Measurements from ENCODE around the gene CARM1. TPM values are rescaled to one million over a fixed set of nuclear protein-coding genes. Genes with fewer than 3 reads are reported as not detected.

CARM1 gene
- total RNA-seq, 1 experiment from 2014 or later = 63.7 TPM

GRCh38 chr19:10871711-10872545 is 575 bp downstream of the CARM1 start:
- ChIA-PET CTCF (interaction anchor here (0.9 kb wide), 1 partner anchor 68 kb away, joined by 9 read pairs; no protein-coding TSS in a partner anchor), POLR2A (ENCODE audit: unreplicated experiment) (interaction anchor here (0.7 kb wide), 2 partner anchors 12 to 73 kb away, joined by 3 to 4 read pairs; no protein-coding TSS in a partner anchor)
- Histone ChIP-seq H3K4me2 (peak overlapping the region; percentile 98), H3K27ac (peak overlapping the region; percentile 6; the same call in 1 of the 2 replicates), H3K27me3 (ENCODE audit: insufficient read depth, low read depth) (no peaks in the 10 kb centered on the region), H2AFZ (peak overlapping the region; percentile 87), H3K79me2 (ENCODE audit: low read depth) (peaks cover 51% of the 10 kb centered on the region), H3K4me3 (peak overlapping the region; percentile 85), H4K20me1 (ENCODE audit: insufficient read depth) (no peaks in the 10 kb centered on the region), H3K36me3 (ENCODE audit: low read depth) (no peaks in the 10 kb centered on the region), H3K4me1 (replicated peaks; ENCODE audit: insufficient read depth) (peaks cover 17% of the 10 kb centered on the region), H3K9me2 (ENCODE audit: insufficient read depth) (no peaks in the 10 kb centered on the region), H3F3A (ENCODE audit: insufficient read depth, low read depth) (peaks cover 12% of the 10 kb centered on the region), H3K9me3 (ENCODE audit: insufficient read depth, low read depth) (no peaks in the 10 kb centered on the region)
- TF ChIP-seq EZH2 (IDR thresholded peaks at IDR 0.05; ENCODE audit: low read depth) (no peak), CTCF (conservative IDR thresholded peaks at IDR 0.05) (no peak; the same call in 1 of the 2 replicates)
- peak in 1 of 2 experiments; percentile 31 for DNase-seq
- intact Hi-C loops (cut with micrococcal nuclease; ENCODE audit: unreplicated experiment) = loop anchor here (1.0 to 5.0 kb wide), 4 partner anchors 27 to 265 kb away; partner anchors contain the start of genes TIMM29 and YIPF2
- BruUV-seq (replicated peaks) = no TSS peak

- H3K27me3 ChIP-seq (ENCODE audit: insufficient read depth, low read depth) = no peaks in the 10 kb centered on the region
- peak overlapping the region; percentile 87 for H2AFZ ChIP-seq
- peaks cover 14% of the 10 kb centered on the region for H3F3A ChIP-seq (ENCODE audit: insufficient read depth, low read depth)
Measured at GRCh38 chr19:10872546-10873107, 1.3 kb downstream of the CARM1 start.

More at GRCh38 chr19:10872546-10873107, 1.3 kb downstream of the CARM1 start:
- Histone ChIP-seq H3K4me2 (peak overlapping the region; percentile 98), H3K4me3 (peak overlapping the region; percentile 85), H3K79me2 (ENCODE audit: low read depth) (peaks cover 58% of the 10 kb centered on the region), H3K27ac (peak overlapping the region; percentile 6; the same call in 1 of the 2 replicates), H3K9me2 (ENCODE audit: insufficient read depth) (no peaks in the 10 kb centered on the region), H3K36me3 (ENCODE audit: low read depth) (no peaks in the 10 kb centered on the region), H3K9me3 (ENCODE audit: insufficient read depth, low read depth) (no peaks in the 10 kb centered on the region), H3K4me1 (replicated peaks; ENCODE audit: insufficient read depth) (peaks cover 17% of the 10 kb centered on the region), H4K20me1 (ENCODE audit: insufficient read depth) (no peaks in the 10 kb centered on the region)
- intact Hi-C loops (cut with micrococcal nuclease; ENCODE audit: unreplicated experiment) = loop anchor here (5.0 kb wide), 1 partner anchor 265 kb away; no protein-coding TSS in a partner anchor
- ChIA-PET POLR2A (ENCODE audit: unreplicated experiment) (interaction anchor here (0.7 kb wide), 2 partner anchors 11 to 72 kb away, joined by 3 to 4 read pairs; no protein-coding TSS in a partner anchor), CTCF (no interaction called here)
- TSS peak; percentile 18 for BruUV-seq (replicated peaks)
- TF ChIP-seq CTCF (conservative IDR thresholded peaks at IDR 0.05) (no peak; the same call in 1 of the 2 replicates), EZH2 (IDR thresholded peaks at IDR 0.05; ENCODE audit: low read depth) (no peak)
- no peak for DNase-seq
